G401 (cell line): ENCODE data around the gene INAFM2. TPM values are rescaled to one million over a fixed set of nuclear protein-coding genes. Genes with fewer than 3 reads are reported as not detected.

ENCODE experiments used
- DNase-seq: peaks from one replicate; pipeline ENCODE4 v3.0.0-alpha.2; 2015; ENCODE audit warnings: low spot score
- in situ Hi-C: cut with HindIII; loops from 2 replicates; pipeline ENCODE4 v1.10.0; 2016; ENCODE audit warnings: low sequenced_read_pairs, mixed read lengths
- total RNA-seq: library from RNA; depleted of rRNA; stranded (reverse); fragments of >200 nt; shearing (Covaris generic); gene quantifications from 2 replicates; pipeline ENCODE4 v1.2.3, GENCODE V29; 2014

Gene INAFM2
- total RNA-seq, 1 experiment from 2014 or later, result 203 TPM

DNA sequence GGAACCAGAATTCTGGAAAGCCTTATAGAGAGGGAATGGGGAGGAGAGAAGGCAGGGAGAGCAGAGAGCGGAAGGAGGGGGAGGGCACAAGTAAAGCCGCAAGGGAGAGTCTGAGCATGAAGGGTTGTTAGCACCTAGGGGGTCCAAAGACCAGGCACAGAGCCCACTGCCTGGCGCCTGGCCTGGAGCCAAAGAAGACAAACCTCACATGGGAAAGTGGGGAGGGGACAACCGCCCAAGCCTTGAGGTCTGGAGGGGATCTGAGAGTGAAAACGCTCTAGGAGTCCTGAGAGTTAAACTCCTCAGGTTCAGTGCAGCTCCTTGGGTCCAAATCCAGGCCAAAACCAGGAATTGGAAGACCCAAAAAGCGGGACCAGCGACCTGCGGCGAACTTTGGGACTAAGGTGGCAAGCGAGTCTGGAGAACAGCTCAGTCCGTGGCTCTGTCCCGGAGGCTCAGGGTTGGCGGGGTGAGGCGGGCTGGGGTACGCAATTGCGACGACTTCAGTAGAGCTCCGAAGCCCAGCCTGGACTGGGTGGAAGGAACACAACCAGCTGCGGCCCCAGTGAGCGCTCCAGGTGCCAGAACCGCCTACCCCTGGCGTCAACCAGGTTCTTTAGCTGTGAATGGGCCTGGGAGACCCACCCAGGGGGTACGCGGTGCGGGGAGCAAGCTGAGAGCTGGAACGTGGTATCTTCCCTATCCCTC is 807 bp upstream of the INAFM2 start:
- in situ Hi-C loops, result no loop called here
- peak; percentile 63 for DNase-seq

GRCh38 chr15:40323953-40324937 is 753 bp downstream of the INAFM2 start:
- in situ Hi-C loops, result no loop called here

GRCh38 chr15:40325188-40325587 is 1.7 kb downstream of the INAFM2 start:
- in situ Hi-C loops, result no loop called here
- peak; percentile 71 for DNase-seq

More at GRCh38 chr15:40323953-40324937, 753 bp downstream of the INAFM2 start:
- no peak for DNase-seq

- no peak for DNase-seq
- in situ Hi-C loops, result no loop called here
Observed at GRCh38 chr15:40325700-40326099, 2.2 kb downstream of the INAFM2 start.

GRCh38 chr15:40327457-40327856 is 4.0 kb downstream of the INAFM2 start:
- no peak for DNase-seq
- in situ Hi-C loops, result no loop called here

GRCh38 chr15:40328176-40328575 is 4.7 kb downstream of the INAFM2 start:
- DNase-seq, result no peak
- in situ Hi-C loops, result no loop called here

DNA sequence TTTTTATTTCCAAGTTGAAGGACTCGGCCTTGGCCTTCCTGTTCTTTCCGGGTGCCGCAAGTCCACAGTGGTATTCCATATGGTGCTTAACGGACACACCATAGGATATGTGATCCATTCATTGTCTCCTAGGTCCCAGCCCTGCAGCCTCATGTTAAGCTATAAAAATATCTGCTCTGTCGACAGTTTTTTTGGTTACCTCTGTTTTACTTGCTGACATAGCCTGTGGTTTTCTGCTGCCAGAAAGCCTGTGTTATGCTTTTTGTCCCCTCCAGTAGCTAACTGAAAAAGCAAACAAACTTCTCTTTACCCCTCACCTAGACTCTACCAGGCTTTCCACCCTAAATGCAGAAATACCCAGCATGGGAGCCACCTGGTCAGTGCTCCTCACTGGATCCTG is 5.3 kb downstream of the INAFM2 start:
- in situ Hi-C loops, result no loop called here
- no peak for DNase-seq

- in situ Hi-C loops, result no loop called here
Observed at GRCh38 chr15:40329804-40330203, 6.3 kb downstream of the INAFM2 start.

GRCh38 chr15:40330368-40330836 is 6.9 kb downstream of the INAFM2 start:
- DNase-seq, result no peak
- in situ Hi-C loops, result no loop called here

More at GRCh38 chr15:40329804-40330203, 6.3 kb downstream of the INAFM2 start:
- DNase-seq, result no peak

DNA sequence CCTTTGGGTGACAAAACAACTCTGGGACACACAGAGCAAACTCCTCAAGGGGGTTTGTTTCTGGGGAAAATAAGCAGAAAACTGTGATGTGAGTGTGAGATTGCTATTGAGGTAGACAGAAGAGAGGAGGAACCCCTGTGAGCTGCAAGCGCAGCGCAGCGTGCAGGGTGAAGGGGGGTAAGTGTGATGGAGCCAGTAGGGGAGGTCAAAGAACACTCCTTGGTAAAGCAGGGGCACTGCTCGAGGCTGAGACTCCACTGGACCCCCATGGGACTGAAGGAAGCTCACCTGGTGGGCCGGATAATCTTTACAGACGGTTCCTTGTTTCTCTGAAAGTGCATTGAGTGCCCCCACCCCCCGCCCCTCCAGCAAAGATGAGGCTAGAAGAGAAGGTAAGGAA is 7.5 kb downstream of the INAFM2 start:
- in situ Hi-C loops, result no loop called here
- no peak for DNase-seq

- in situ Hi-C loops, result no loop called here
- peak; percentile 74 for DNase-seq
Observed at GRCh38 chr15:40331637-40332036, 8.1 kb downstream of the INAFM2 start.

DNA sequence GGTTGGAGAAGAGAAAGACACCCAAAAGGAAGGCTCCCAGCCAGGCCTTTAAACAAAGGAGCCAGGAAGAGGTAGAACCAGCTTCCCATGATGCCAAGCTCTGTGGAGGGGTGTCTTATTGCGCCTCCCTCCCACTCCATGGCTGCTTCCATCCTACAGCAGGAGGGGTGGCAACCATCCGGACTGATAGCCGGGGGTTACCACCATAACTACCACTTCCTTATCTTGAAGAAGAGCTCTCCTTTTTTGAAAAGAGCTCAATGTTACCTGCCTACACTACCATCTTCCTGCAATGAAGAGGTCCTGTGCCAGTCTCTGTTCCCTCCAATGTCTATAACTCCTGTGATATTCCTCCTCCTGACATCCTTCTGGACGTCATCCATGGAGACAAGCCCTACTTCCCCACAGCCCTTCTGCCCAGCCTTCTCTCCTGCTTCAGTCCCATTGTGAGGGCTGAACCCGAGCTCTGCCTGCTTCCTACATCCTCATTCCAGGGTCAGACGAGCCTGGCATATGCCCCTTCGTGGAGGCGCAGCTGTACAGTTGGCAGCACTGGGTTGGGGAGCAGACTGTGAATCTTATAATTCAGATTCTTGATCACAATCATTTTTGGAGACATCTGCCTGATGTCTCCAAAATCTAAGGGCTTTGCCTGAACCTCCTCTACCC is 8.8 kb downstream of the INAFM2 start:
- no peak for DNase-seq

GRCh38 chr15:40333922-40334492 is 10.5 kb downstream of the INAFM2 start:
- in situ Hi-C loops, result no loop called here
- DNase-seq, result no peak

More for the DNA sequence above, 8.8 kb downstream of the INAFM2 start:
- in situ Hi-C loops, result no loop called here

DNA sequence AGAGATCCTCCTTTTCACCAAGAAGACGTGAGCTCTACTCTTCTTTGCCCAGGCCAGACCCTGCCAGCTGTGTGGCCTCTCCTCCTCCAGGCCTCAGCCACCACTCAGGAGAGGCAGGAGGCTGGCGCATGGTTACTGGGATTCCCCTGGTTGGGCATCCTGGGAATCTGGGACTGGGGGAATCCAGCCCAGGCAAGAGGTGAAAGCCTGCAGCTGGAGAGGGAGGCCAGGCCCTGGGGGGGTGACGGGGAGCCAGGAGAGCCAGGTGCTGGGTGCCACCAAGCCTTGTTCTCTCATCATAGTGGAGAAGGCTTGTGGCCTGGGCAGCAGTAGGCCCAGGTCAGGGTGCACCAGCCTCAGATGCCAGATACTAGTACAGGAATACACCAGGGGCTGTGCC is 11.0 kb downstream of the INAFM2 start:
- in situ Hi-C loops, result no loop called here
- DNase-seq, result no peak

GRCh38 chr15:40334941-40335795 is 11.7 kb downstream of the INAFM2 start:
- no peak for DNase-seq
- in situ Hi-C loops, result no loop called here

DNA sequence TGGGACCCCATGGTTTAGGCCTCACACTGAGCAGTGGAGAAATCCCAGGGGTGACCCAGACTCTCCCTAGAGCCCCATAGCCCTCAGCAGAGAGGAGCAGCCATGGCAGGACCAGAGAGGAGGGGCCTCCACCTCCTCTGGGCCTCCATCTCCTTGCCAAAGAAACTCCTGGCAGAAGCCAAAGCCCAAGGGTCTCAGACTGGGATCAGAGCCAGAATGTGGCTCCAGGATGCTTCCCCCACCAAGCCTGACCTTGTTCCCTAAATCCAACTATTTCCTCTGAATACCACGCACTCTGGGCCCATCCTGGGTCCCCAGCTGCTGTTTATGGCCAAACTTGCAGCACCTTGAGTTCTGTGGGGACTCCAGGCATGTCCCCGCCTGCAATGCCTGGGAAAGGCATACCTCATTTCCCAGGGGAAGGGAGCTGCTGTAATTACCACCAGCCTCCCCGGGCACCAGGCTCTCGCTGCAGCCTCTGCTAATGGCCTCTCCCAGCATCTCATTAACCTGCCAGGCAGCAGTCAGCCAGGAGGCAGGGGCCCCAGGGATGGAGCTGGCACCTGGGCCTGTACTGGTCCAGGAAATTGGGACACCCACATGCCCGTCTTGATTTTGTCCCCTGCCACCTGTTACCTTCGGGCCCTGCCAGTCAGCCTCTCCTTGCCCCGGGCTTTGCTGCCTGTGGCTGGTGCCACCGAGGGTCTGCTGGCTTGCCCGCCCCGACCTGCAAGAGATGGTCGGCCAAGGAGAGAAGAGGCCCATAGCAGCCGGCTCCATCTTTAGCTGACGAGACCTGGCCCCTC is 12.6 kb downstream of the INAFM2 start:
- DNase-seq, result no peak
- in situ Hi-C loops, result no loop called here

DNA sequence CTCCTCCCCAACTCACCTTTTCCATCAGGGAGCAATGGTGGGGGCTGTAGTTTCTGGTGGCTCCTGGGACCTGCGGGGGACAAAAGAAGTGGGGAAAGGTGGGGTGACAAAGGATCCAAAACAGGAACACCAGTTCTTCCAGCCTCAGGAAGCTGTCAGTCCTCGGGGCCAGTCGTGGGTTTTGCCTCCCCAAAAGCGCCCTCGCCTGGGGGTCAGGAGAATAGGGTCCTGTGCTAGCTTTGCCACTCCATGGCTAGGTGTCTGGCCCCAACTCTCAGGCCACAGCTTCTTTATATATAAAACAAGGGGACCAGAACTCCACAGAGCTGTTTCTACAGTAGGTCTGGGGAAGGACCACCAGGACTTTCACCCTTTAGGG is 13.2 kb downstream of the INAFM2 start:
- in situ Hi-C loops, result no loop called here
- no peak for DNase-seq

- in situ Hi-C loops, result no loop called here
- no peak for DNase-seq
Observed at GRCh38 chr15:40337597-40337996, 14.1 kb downstream of the INAFM2 start.
